Adrenal gland (tissue), 12 donors: ENCODE data around the gene MACO1. TPM values are rescaled to one million over a fixed set of nuclear protein-coding genes. Genes with fewer than 3 reads are reported as not detected.

ENCODE experiments used
- DNase-seq, 7 donors: peaks; one replicate each; pipeline ENCODE4 v3.0.0-alpha.2; 2019 to 2020
- H3K27ac ChIP-seq, 5 donors: fragments of 200-600 bp; sonication (generic) in 4 of 5; 1 replicate in 3 of 5; 2 replicates in 2 of 5; pipeline versions ENCODE4 v1.5.1 to v1.8.0; 2016 to 2020; ENCODE audit warnings: mild to moderate bottlenecking in 1 of 5
- H3K27me3 ChIP-seq: fragments of 200-600 bp; 2 replicates; pipeline ENCODE4 v1.8.0; 2021
- H3K36me3 ChIP-seq, 2 donors: fragments of 200-600 bp; replicated peaks in 1 of 2; 1 replicate in 1 of 2; 2 replicates in 1 of 2; pipeline versions ENCODE4 v1.5.1 to v1.8.0; 2018 to 2022
- H3K4me1 ChIP-seq, 2 donors: fragments of 200-600 bp; replicated peaks in 1 of 2; 1 replicate in 1 of 2; 2 replicates in 1 of 2; pipeline versions ENCODE4 v1.5.1 to v1.8.0; 2018 to 2021
- H3K4me3 ChIP-seq, 4 donors: fragments of 200-600 bp; sonication (generic) in 3 of 4; one replicate each; pipeline ENCODE4 v1.5.1; 2016 to 2018
- H3K9me3 ChIP-seq, 3 donors: fragments of 200-600 bp; sonication (generic) in 1 of 3; replicated peaks in 1 of 3; 1 replicate in 2 of 3; 2 replicates in 1 of 3; pipeline versions ENCODE4 v1.5.1 to v1.8.0; 2016 to 2021
- POLR2A ChIP-seq, 2 donors: fragments of 450-650 bp; IDR thresholded peaks; one replicate each; pipeline ENCODE4 v1.6.1; 2017; ENCODE audit warnings: antibody characterized with exemption in 2 of 2, mild to moderate bottlenecking in 2 of 2, moderate library complexity in 1 of 2
- WGBS, 4 donors: extraction: QIAGEN DNeasy Blood & Tissue Kit in 2 of 4; methylation state at CpG; one replicate each; pipeline versions ENCODE4 v1.1.5 to v1.1.7; 2013 to 2017; 5-methylcytosine and 5-hydroxymethylcytosine counted together
- intact Hi-C, 2 donors: fragments of 100-400 bp; cut with DNase I; formaldehyde crosslinking; loops; one replicate each; pipeline versions ENCODE4 v1.14.1 to v1.15.0; 2022 to 2023
- polyA plus RNA-seq, 3 donors: library from polyadenylated mRNA; stranded (reverse); fragments of 200-250 nt in 2 of 3; fragments of 350-450 nt in 1 of 3; fragmentation: Illumina TruSeq in 1 of 3; extraction: RNeasy Lipid Tissue Mini Kit (QIAGEN cat#74804) in 1 of 3; gene quantifications; one replicate each; pipeline ENCODE4 v1.2.3, GENCODE V29; 2013 to 2014
- total RNA-seq, 9 donors: library from RNA; depleted of rRNA in 4 of 9; stranded (reverse); fragments of >200 nt in 4 of 9; fragments of 120-200 nt in 1 of 9; fragmentation: NEBNext Ultra II Directional in 1 of 9; extraction: Animal tissue kit (Norgen Biotek cat#: 25700) in 1 of 9; gene quantifications; one replicate each; pipeline versions ENCODE4 v1.1.0 to v1.2.4, GENCODE V29; 2013 to 2023
- TF ChIP-seq, protein P1 (sequence below), 6 experiments: fragments of 450-650 bp in 4 of 6; fragments of 200-600 bp in 2 of 6; sonication (generic) in 1 of 6; IDR thresholded peaks; 1 replicate in 5 of 6; 2 replicates in 1 of 6; pipeline versions ENCODE4 v1.5.1 to v1.8.0; 2016 to 2021; ENCODE audit warnings: antibody characterized with exemption in 6 of 6, mild to moderate bottlenecking in 2 of 6, moderate library complexity in 1 of 6
- donor health status: healthy with polysubstance abuse.
- donor health status: Bipolar disorder and iron deficiency.
- donor health status: DM: yes; HTN: yes; CAD: no.
- donor health status: DM: no; HTN: no; CAD: no.
- donor health status: DM: no; HTN: no; CAD: no.
- donor health status: DM: yes; HTN: yes; CAD: no.

The MACO1 gene
- total and polyA plus RNA-seq, 12 donors = 15.1 to 48.4 (median 29.6) TPM

DNA sequence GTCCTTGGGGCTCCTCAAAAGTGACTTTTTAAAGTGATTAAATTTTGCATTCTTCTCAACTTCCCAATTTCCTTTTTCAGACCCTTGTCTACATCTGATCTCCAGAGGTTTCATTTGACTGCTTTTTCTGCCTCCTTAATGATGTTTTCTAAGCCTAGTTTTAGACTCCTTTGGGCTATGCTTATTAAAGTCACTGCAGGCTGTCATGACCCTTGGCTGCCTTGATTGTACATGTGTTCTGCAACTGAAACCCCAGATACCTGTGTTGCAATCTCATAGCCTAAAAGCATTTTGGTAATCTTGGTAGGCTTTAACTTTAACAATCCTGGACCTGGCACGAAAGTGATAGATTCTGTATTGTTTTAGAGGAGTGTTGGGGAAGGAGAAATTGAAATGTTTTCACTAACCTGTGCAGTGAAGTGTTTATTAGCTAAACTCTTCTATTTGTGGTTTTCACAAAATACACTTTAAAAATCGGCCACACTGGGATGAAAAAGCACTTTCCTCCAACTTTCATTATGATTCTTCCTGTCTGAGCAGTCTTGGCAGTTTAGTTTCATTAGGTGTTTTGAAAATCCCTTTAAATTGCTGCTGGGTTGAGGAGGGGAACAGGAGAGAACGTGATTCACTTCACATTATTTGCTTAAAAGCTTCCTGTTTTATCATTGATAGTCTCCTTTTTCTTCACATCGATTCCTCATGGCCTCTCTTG is 4.9 kb downstream of the MACO1 start:
- H3K4me3 ChIP-seq = peak overlapping the region in 1 of 4 donors; percentile 10
- no peaks in the 10 kb centered on the region for H3K9me3 ChIP-seq
- intact Hi-C loops = loop anchor here in 1 of 2 donors (10.0 kb wide), 1 partner anchor 49 kb away; no protein-coding TSS in a partner anchor
- peak in 1 of 7 donors; percentile 24 for DNase-seq
- TF ChIP-seq, protein P1, sequence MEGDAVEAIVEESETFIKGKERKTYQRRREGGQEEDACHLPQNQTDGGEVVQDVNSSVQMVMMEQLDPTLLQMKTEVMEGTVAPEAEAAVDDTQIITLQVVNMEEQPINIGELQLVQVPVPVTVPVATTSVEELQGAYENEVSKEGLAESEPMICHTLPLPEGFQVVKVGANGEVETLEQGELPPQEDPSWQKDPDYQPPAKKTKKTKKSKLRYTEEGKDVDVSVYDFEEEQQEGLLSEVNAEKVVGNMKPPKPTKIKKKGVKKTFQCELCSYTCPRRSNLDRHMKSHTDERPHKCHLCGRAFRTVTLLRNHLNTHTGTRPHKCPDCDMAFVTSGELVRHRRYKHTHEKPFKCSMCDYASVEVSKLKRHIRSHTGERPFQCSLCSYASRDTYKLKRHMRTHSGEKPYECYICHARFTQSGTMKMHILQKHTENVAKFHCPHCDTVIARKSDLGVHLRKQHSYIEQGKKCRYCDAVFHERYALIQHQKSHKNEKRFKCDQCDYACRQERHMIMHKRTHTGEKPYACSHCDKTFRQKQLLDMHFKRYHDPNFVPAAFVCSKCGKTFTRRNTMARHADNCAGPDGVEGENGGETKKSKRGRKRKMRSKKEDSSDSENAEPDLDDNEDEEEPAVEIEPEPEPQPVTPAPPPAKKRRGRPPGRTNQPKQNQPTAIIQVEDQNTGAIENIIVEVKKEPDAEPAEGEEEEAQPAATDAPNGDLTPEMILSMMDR (IDR thresholded peaks at IDR 0.05) = no peak
- no peak for TF ChIP-seq POLR2A (IDR thresholded peaks at IDR 0.05)
- WGBS, 4 donors = 11 to 19% (median 15%) methylated on average over 4 of the region's 4 CpGs
- H3K27me3 ChIP-seq = no peaks in the 10 kb centered on the region
- peaks cover 46 to 52% of the 10 kb centered on the region in 2 donors for H3K4me1 ChIP-seq
- no peaks in the 10 kb centered on the region for H3K36me3 ChIP-seq
- H3K27ac ChIP-seq = peak overlapping the region in 4 of 5 donors; percentile 10 to 63 (median 50)

DNA sequence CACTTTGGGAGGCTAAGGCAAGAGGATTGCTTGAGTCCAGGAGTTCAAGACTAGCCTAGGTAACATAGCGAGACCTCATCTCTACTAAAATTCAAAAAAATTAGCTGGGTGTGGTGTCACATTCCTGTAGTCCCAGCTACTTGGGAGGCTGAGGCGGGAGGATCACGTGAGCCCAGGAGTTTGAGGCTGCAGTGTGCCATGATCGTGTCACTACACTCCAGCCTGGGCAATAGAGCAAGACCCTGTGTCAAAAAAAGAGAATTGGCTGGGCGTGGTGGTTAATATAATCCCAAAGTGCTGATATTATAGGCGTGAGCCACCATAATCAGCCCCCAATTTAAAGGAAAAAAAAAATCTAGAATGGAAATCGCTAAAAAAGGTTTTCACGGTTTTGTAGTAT is 7.0 kb downstream of the MACO1 start:
- Histone ChIP-seq H3K27ac (no peak overlapping the region), H3K9me3 (no peaks in the 10 kb centered on the region), H3K36me3 (no peaks in the 10 kb centered on the region), H3K27me3 (no peaks in the 10 kb centered on the region), H3K4me3 (no peak overlapping the region), H3K4me1 (peaks cover 36 to 55% of the 10 kb centered on the region in 2 donors)
- intact Hi-C loops = loop anchor here in 1 of 2 donors (10.0 kb wide), 1 partner anchor 47 kb away; no protein-coding TSS in a partner anchor
- DNase-seq = no peak
- WGBS, 4 donors = 95 to 99% (median 98%) methylated on average over 8 of the region's 8 CpGs
- TF ChIP-seq, protein P1 (IDR thresholded peaks at IDR 0.05) = no peak
- no peak for TF ChIP-seq POLR2A (IDR thresholded peaks at IDR 0.05)

DNA sequence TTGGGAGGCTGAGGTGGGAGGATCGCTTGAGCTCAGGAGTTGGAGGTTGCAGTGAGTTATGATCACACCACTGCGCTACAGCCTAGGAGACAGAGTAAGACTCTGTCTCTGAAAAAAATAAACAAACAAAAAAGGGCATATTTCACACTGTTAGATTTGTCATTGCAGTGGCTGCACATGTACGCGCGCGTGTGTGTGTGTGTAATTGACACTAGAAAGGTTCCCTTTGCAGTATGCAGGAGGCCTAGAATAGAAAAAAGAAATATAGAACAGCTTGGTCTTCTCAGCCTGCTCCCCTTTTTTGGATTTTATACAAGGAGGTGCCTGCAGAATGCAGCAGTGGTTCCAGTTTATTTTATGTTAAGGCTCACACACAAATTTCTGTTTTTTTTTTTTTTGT is 8.6 kb downstream of the MACO1 start:
- Histone ChIP-seq H3K4me3 (no peak overlapping the region), H3K27me3 (no peaks in the 10 kb centered on the region), H3K9me3 (no peaks in the 10 kb centered on the region), H3K4me1 (peaks cover 21 to 40% of the 10 kb centered on the region in 2 donors), H3K36me3 (no peaks in the 10 kb centered on the region), H3K27ac (no peak overlapping the region)
- no peak for DNase-seq
- TF ChIP-seq, protein P1 (IDR thresholded peaks at IDR 0.05) = no peak
- no peak for TF ChIP-seq POLR2A (IDR thresholded peaks at IDR 0.05)
- WGBS, 4 donors = 94 to 98% (median 97%) methylated on average over 6 of the region's 6 CpGs
- intact Hi-C loops = loop anchor here in 1 of 2 donors (10.0 kb wide), 1 partner anchor 46 kb away; no protein-coding TSS in a partner anchor

DNA sequence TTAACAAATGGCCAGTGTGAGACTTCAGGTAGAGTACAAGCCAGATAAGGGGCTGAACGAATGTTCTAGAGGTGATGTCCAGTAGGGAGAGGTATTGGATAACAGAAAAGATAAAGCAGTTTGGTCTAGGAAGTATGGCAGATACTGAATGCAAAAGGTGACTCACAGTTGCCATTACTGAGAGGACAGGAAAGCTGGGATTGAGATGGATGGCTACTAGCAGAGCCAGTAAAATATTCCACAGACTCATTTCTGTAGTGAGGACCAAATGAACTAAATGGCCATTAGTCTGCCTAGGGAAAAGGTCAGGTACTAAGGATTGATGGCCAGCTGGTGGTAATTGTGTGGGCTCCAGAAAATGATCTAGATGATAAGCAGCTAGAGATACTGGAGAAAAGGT is 11.5 kb downstream of the MACO1 start:
- Histone ChIP-seq H3K27ac (peak overlapping the region in 2 of 5 donors; percentile 45 to 50), H3K4me3 (no peak overlapping the region), H3K4me1 (peaks cover 0 to 23% of the 10 kb centered on the region in 2 donors), H3K27me3 (no peaks in the 10 kb centered on the region), H3K36me3 (peaks cover 0 to 4% of the 10 kb centered on the region in 2 donors), H3K9me3 (no peaks in the 10 kb centered on the region)
- 30 to 39% (median 31%) methylated on average over 1 of the region's 1 CpG for WGBS, 4 donors
- peak in 3 of 7 donors; percentile 22 to 69 (median 55) for DNase-seq
- no peak for TF ChIP-seq POLR2A (IDR thresholded peaks at IDR 0.05)
- TF ChIP-seq, protein P1 (IDR thresholded peaks at IDR 0.05) = peak in 2 of 6 experiments; percentile 29 to 39
- intact Hi-C loops = no loop called here
